Measurements from ENCODE around the gene C9orf57. TPM values are rescaled to one million over a fixed set of nuclear protein-coding genes. Genes with fewer than 3 reads are reported as not detected.

C9orf57 gene
- total RNA-seq, 1 experiment from 2014 or later = not detected

- Histone ChIP-seq H3K27me3 (ENCODE audit: insufficient read depth, low read length) (no peaks in the 10 kb centered on the region), H3K4me2 (ENCODE audit: insufficient read depth, insufficient read length, low read length) (no peak overlapping the region), H3K4me1 (ENCODE audit: insufficient read depth, low read length) (no peaks in the 10 kb centered on the region), H2BK120ac (ENCODE audit: low read depth, low read length, poor library complexity, severe bottlenecking) (no peak overlapping the region), H3K27ac (ENCODE audit: insufficient read length, low read depth, low read length) (no peak overlapping the region), H2AFZ (ENCODE audit: low read length) (no peak overlapping the region), H2BK5ac (ENCODE audit: insufficient read length, low read length) (no peak overlapping the region), H3K14ac (ENCODE audit: insufficient read depth, low read length) (no peak overlapping the region), H3K79me1 (ENCODE audit: insufficient read depth, low read depth, low read length, poor library complexity, severe bottlenecking) (no peaks in the 10 kb centered on the region), H3K18ac (ENCODE audit: insufficient read length, low read depth, low read length) (no peak overlapping the region), H3T11ph (ENCODE audit: low read length) (no peak overlapping the region), H2BK12ac (ENCODE audit: insufficient read length, low read depth, low read length) (no peak overlapping the region), H3K4ac (ENCODE audit: low read depth, low read length) (no peak overlapping the region), H3K9ac (ENCODE audit: extremely low read depth, insufficient read length, low read length) (no peak overlapping the region), H3K56ac (ENCODE audit: insufficient read length, low read depth, low read length) (no peak overlapping the region), H3K9me3 (ENCODE audit: control insufficient read depth, low read depth, low read length) (no peaks in the 10 kb centered on the region), H4K5ac (ENCODE audit: insufficient read length, low read depth, low read length) (no peak overlapping the region), H3K23me2 (ENCODE audit: insufficient read length, low read depth, low read length, poor library complexity, severe bottlenecking) (no peaks in the 10 kb centered on the region), H2BK20ac (ENCODE audit: low read depth, low read length, poor library complexity, severe bottlenecking) (no peak overlapping the region), H3K79me2 (ENCODE audit: insufficient read depth, low read length) (no peaks in the 10 kb centered on the region), H3K23ac (ENCODE audit: insufficient read length, low read depth, low read length) (no peak overlapping the region), H2AK5ac (ENCODE audit: insufficient read length, low read length) (no peak overlapping the region), H2BK15ac (ENCODE audit: low read depth, low read length) (no peak overlapping the region), H4K91ac (ENCODE audit: insufficient read length, low read depth, low read length) (no peak overlapping the region), H4K8ac (replicated peaks; ENCODE audit: insufficient read length, low read depth, low read length) (no peak overlapping the region), H4K20me1 (ENCODE audit: control insufficient read depth, insufficient read depth, insufficient read length) (no peaks in the 10 kb centered on the region)
- no peaks in the 10 kb centered on the region; a peak in 1 of 7 replicates for H3K36me3 Mint-ChIP-seq (ENCODE audit: insufficient read depth in 1 of 3, low read depth in 3 of 3)
- no peak for TF ChIP-seq CTCF (conservative IDR thresholded peaks at IDR 0.05)
- H3K27ac Mint-ChIP-seq = peak overlapping the region in 2 of 3 experiments; percentile 6 to 35; a peak in 1 of 7 replicates
- WGBS (ENCODE audit: extremely low coverage, insufficient read length, low lambda C conversion rate) = no CpG with 5 or more reads among the region's 1 CpG
- DNase-seq = no peak
- H3K4me1 Mint-ChIP-seq = peaks cover 2 to 6% of the 10 kb centered on the region in 2 experiments; a peak in 2 of 4 replicates
- no peaks in the 10 kb centered on the region for H3K9me3 Mint-ChIP-seq
- H3K4me3 Mint-ChIP-seq = no peak overlapping the region
- H3K27me3 Mint-ChIP-seq (ENCODE audit: low read depth) = no peaks in the 10 kb centered on the region
Measured at GRCh38 chr9:72013292-72013760, 47.1 kb downstream of the C9orf57 start.
